HG02981 (cell line): Measurements from ENCODE around the gene CA11.

ENCODE experiments used
- ATAC-seq: cut with Tn5 transposase; IDR thresholded peaks from one replicate; pipeline ENCODE4 v1.9.1; 2021; ENCODE audit warnings: mild to moderate bottlenecking, moderate library complexity; ENCODE audit not compliant: unreplicated experiment

CA11 gene

DNA sequence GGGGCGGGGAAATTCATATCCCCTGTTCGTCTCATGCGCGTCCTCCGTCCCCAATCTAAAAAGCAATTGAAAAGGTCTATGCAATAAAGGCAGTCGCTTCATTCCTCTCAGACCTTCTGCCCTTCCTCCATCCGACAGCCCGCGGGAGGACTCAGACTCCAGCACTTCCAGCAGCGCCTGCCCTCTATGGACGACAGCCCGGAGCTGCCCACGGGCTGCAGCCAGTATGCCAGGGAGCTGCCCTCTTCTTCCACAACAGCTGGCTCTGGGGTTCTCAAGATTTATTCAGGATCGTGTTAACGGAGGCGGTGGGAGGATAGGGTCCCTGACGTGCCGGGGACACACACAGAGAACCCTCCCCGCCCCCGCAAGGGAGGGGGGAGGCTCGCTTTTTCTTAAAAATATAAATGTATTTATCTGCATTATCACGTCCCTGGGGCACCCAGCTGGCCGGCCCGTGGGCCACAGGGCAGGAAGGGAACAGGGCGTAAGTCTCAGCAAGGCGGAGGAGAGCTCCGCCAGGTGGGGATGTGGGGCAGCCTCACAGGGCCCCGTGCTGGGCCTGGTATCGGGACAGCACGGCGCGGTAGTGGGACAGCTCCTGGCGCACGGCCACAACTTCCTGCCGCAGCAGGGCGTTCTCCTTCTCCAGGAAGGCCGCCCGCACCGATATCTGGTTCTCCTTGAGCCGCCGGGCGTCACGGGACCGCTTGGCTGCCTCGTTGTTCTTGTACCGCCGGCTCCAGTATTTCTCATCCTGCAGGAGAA is 15.5 kb downstream of the CA11 start:
- ATAC-seq: no peak

DNA sequence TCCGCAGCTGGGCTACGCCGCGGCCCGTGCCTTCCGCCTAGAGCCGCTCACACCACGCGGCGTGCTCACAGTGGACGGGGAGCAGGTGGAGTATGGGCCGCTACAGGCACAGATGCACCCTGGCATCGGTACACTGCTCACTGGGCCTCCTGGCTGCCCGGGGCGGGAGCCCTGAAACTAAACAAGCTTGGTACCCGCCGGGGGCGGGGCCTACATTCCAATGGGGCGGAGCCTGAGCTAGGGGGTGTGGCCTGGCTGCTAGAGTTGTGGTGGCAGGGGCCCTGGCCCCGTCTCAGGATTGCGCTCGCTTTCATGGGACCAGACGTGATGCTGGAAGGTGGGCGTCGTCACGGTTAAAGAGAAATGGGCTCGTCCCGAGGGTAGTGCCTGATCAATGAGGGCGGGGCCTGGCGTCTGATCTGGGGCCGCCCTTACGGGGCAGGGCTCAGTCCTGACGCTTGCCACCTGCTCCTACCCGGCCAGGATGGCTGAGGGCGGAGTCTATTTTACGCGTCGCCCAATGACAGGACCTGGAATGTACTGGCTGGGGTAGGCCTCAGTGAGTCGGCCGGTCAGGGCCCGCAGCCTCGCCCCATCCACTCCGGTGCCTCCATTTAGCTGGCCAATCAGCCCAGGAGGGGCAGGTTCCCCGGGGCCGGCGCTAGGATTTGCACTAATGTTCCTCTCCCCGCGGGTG is 16.2 kb downstream of the CA11 start:
- no peak for ATAC-seq

DNA sequence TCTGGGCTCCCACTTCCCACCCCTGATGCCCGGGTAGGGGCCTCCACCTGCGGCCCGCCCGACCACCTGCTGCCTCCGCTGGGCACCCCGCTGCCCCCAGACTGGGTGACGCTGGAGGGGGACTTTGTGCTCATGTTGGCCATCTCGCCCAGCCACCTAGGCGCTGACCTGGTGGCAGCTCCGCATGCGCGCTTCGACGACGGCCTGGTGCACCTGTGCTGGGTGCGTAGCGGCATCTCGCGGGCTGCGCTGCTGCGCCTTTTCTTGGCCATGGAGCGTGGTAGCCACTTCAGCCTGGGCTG is 16.7 kb downstream of the CA11 start:
- ATAC-seq: no peak

DNA sequence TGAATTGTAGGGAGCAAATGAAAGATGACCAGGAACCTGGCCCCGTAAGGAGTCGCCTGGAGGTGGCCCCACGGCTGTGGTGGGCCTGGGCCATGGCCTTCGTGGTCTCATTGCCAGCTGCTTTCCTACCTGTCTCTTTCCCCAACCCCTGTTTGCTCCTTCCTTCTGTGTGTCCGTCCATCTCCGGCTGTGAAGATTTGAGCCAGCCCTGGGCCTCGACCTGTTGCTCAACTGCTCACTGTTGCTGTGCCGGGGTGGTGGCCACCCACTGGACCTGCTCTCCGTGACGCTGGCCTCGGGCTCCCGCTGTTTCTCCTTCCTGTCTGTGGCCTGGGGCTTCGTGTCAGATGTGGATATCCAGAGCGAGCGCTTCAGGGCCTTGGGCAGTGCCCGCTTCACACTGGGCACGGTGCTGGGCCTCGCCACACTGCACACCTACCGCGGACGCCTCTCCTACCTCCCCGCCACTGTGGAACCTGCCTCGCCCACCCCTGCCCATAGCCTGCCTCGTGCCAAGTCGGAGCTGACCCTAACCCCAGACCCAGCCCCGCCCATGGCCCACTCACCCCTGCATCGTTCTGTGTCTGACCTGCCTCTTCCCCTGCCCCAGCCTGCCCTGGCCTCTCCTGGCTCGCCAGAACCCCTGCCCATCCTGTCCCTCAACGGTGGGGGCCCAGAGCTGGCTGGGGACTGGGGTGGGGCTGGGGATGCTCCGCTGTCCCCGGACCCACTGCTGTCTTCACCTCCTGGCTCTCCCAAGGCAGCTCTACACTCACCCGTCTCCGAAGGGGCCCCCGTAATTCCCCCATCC is 17.3 kb downstream of the CA11 start:
- ATAC-seq: no peak

DNA sequence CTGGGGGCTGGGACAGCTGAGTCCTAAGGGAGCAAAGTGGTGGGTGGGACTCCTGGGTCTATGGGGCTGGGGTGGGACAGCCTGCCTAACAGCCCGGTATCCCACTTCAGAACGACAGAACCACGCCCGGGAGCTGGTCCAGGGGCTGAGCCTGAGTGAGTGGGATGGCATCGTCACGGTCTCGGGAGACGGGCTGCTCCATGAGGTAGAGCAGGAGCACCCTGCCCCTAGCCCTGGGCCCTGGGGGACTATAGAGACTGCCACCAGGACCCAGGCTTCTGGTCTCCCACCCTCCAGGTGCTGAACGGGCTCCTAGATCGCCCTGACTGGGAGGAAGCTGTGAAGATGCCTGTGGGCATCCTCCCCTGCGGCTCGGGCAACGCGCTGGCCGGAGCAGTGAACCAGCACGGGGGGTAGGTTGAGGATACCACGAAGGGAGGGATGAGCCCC is 18.1 kb downstream of the CA11 start:
- no peak for ATAC-seq

DNA sequence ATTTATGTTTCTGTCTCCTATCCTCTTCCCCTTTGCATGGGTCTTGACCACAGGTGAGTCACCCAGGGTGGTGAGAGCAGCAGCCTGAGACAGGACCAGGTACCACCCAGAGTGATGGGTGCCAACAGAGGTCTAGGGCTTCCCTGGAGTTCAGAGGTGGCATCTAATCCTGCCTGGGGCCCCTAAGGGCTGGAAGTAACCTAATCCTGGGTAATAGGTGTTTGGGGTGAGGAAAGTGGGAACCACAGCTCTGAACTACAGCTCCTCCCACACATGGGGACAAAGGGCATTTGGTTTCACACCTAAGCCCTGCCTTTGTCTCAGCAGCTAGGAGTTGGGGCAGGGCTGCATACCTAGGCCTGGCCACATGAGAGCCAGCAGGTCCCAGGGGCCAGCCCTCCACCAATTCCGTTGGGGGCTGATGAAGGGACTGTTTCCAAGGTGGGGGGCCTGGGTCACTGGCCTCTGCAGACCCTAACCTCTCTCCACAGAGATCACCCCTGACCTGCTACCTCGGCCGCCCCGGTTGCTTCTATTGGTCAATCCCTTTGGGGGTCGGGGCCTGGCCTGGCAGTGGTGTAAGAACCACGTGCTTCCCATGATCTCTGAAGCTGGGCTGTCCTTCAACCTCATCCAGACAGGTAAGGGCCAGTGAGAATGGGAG is 18.7 kb downstream of the CA11 start:
- ATAC-seq: no peak

DNA sequence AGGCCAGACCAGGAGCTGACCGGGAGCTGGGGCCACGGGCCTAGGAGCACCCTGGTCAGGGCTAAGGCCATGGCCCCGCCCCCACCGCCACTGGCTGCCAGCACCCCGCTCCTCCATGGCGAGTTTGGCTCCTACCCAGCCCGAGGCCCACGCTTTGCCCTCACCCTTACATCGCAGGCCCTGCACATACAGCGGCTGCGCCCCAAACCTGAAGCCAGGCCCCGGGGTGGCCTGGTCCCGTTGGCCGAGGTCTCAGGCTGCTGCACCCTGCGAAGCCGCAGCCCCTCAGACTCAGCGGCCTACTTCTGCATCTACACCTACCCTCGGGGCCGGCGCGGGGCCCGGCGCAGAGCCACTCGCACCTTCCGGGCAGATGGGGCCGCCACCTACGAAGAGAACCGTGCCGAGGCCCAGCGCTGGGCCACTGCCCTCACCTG is 20.1 kb downstream of the CA11 start:
- no peak for ATAC-seq

DNA sequence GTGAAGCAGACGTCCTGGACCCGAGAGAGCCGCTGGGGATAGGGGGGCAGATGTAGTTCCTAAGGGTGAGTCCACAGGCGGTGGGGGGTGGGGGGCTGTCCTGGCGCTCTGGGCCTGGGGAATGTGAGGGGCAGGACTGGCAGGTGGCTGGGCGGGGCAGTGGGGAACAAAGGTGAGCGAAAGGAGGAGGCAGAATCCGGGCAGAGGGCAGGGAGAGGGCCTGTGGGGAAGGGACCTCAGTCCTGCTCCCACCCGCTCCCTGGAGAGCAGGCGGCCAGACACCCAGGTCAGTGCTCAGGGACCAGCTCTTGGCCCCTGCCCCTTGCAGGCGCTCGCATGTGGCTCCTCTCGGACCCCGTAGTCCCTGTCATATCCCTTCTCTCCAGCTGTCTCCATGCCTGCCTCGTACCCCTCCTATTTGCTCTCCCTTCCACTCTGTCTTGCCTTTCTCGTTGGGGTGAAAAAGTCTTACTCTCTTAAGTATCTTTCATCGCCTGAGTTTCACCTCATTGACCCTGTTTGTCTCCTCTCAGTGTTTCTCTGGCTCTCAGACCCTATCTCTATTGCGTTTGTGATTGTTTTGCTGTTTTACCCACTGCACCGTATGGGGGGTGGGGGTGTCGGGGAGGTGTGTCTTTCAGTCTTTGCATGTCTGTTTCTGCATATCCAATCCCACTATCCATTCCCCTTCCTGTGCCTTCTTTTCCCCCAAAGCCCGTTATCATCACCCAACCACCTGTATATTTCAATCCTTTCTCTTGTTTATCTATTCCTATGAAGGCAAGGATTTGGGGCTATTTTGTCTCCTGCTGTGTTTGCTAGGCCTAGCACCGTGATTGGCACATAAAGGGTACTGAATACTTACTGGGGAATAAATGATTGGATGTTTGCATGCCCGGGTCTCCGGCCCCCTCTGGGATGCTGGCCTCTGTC is 20.9 kb downstream of the CA11 start:
- ATAC-seq: no peak

DNA sequence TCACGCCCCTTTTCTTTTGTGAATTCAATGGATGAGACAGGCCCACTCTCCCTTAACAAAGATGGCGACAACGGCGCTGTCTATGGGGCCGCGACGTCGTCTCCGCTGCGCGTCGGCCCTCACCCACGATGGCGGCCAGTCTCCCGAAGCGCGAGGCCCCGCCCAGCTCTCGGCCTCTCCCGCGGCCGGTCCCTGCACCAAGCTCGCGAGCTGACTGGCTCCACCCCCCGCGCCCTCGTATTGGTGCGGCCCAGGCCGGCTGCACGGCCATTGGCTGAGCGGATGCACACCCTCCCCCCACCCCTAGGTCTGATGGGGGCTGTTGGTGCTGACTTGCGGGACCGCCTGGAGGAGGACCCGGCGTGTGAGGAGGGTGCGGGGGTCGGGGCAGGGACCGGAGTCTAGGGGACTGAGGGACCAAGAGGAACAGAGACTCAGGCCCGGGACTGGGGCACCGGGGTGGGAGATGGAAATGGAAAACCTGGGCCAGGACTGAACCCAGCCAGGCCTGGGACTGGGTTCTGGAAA is 21.9 kb downstream of the CA11 start:
- ATAC-seq: peak; percentile 65

DNA sequence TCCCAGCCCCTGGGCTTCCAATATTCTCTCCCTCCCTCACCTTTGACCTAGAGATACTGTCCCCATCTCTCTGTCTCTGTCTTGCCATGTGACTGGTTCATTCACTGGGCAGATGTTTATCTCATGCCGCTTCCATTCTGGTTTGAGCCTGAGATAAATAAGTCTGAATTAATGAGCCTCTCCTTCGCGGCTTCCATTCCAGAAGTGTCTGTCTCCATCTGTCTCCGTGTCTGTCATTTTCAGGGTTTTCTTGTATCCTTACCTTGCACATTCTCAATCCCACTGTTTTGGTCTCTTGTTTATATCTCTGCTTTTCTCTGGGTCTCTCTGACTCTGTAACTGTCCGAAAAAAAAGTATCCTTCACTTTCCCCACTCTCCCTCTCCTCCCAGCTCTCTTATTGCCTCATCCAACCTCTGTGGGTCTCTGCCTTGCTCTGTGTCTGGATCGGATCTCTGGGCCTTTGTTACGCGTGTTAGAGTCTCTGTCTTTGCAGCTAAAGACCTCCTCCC is 22.4 kb downstream of the CA11 start:
- no peak for ATAC-seq

DNA sequence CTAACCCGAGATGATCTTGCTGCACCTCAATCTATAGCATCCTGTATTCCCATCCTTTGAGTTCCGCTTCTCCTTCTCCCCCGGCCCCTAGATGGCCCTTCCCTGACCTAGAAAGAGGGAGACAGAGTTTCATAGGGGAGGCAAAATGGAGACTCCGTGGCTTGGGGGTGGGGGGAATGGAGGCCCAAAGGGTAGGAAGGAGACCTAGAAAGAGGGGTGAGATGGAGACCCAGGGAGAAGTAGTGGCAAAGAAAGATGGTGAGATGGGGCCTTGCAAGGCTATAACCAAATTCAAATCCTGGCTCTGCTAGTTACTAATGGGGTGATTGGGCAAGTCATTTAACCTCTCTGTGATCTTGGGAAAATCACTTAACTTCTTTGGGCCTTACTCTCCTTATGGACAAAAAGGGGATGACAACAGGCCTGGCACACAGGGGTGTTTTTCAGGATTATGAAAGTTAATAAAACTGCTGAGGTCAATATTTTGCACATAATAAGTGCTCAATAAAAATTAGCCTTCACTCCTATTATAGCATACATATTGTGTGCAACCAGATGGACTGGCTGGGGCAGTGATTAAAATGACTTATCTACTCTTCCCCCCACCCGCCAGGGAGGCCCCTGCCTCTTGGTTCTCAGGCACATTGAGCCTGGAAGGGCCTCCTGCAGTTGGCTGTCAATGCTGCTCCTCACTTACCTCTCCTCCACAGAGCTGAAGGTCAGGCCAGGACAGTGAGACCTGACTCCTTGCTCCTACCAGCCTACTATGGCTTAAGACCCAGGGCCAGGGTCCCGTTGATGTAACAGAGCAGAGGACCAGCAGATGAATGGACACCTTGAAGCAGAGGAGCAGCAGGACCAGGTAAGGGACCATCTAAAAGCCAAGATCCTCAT is 26.0 kb downstream of the CA11 start:
- ATAC-seq: no peak

DNA sequence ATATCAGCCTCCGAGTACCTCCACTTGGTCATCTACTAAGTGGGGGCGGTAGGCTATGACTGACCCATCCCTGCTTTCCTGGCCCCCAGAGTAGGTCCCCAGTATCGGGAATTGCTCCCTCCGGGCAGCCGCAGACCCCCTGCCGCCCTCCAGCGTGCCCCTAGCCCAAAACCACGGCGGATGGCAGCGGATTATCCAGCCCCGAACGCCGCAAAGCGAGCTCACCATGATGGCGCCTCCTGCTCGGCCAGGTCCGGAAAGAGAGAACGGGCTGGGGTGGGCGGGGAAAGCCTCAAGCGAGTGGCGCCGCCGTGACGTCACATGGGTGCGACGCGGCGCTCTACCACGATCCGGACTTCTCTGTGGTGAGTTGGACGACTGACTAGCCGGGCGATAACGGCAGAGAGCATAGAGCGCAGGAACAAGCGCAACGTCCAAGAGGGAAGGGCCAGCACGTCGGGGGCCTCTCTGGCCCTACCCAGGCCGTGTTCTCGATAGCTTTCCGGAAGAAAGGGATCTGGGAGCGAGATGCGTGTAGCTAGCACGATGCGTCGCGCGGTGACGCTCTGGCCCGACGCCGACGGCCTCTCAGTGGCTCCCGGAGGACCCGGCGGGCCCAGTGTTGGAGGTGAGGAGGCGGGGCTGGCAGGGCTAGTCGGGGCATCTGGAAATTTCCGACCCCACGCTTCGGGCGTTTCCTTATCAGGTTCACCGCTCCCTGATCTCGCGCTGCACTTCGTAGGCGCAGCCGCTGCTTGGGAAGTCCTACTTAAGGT is 26.9 kb downstream of the CA11 start, which contains the start of the genes RPL18 and SPHK2:
TSS of gene RPL18 (minus strand) at position 263 of the 776 bp plus-strand sequence. CDS start at position 228, 35 bp downstream.
TSS of gene SPHK2 (plus strand) at position 591 of the 776 bp plus-strand sequence. CDS start 1,009 bp downstream, outside the sequence.
- ATAC-seq: peak; percentile 85

DNA sequence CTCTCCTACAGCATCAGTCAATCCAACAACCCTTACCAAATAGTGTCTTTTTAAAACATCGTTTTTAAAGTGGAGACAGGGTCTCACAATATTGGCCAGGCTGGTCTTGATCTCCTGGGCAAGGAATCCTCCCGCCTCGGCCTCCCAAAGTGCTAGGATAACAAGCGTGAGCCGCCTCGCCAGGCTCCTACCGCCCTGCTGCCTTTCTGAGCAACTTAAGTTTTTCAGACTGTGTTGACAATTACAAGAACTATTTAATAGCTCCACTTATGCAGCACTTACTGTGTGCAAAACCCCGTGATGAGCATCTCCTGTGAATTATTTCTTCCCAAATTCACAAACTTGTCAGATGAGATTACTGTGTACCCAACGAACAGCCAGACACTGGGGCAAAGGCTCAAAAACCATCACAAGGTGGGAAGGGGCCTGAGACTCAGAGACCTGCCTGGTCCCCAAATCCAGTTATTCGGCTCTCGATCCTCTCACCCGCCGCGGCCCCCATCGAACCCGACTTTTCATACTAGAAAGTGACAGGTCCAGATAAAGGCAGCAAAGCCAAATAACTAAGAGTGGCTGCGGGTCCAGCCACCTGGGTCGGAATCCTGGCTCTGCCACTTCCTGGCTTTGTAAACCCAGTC is 27.6 kb downstream of the CA11 start:
- no peak for ATAC-seq

DNA sequence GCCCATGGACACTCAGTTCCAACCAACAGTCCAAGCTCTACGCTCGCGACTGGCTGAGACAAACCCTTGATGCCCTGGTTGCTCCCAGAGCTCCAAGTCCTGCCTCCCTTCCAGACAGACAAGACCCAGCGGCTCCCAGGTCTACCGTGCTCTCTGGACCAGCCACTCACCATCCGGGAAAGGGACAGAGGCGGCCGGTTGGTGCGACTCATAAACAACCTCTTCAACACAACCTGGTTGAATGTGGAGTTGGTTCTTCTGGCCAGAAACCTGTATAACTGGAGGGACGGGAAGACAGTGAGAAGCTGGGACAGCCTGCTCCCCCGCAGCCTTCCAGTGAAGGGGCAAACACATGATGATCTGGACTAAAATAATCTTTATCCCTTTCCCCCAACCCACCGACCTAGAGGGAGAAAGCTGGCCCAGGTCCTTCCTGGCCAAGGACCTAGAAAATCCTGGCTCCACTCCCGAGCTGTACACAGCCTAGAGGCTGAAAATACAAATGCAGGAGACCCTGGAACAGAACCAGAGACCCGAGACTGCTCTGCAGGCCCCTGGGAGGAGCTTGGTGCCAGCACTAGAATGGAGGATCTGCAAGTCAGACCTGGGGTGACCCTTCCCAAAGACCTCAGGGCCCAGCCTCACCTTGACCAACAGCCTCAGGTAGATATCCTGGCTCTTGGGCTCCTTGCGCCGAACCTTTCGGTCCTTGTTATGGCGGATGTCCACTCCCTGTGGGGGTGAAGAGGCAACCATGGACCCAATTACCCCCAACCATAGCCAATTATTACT is 28.6 kb downstream of the CA11 start:
- ATAC-seq: no peak

DNA sequence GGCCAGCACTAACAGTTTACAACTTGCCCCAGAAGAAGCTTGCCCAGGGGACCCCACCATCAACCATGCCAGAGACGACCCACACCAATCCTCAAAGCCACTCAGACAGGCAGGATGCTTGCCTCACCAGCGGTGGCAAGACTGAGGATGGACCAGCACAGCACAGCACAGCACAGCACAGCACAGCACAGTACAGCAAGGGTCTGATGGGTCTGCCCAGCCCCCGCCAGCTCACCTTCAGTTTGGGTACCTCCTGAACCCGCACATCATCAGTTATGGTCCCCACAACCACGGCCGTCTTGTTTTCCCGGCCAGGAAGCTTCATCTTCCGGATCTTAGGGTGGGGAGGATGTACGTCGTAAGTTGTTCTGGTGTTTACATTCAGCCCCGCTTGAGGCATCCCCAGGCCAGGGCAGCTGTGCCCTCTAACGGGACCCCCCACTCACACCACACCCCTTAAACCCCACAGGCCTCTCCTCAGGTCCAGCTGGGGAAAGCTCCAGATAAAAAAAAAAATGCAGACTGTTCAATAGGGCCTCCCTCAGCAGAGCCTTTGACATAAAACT is 29.4 kb downstream of the CA11 start:
- no peak for ATAC-seq

DNA sequence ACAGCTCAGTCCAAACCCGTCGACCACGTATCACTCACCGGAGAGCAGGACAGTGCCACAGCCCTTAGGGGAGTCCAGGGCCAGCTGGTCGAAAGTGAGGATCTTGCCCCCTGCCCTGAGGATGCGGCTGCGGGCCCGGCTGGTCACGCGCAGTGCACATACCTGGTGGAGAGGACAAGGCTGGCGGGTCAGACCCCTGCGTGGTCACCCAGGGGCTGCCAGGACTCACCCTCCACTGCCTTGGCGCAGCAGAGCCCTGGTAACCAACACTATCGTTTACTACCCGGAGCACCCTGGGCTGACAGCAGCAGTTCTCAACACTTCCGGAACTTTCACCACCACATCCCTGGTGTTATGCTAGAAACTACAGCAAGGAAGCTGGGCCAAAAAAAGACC is 29.9 kb downstream of the CA11 start:
- ATAC-seq: no peak
